Mammary epithelial cell (primary cell): Measurements from ENCODE around the gene LRBA.

ENCODE experiments used
- EZH2 ChIP-seq: IDR thresholded peaks from 2 replicates; pipeline ENCODE4 v1.6.1; 2012; ENCODE audit warnings: low read length, inconsistent platforms, borderline replicate concordance
- TF ChIP-seq, protein P1 (sequence below), 2 donors: IDR thresholded peaks in 1 of 2; conservative IDR thresholded peaks in 1 of 2; 2 replicates each; pipeline ENCODE4 v1.5.1; 2011 to 2012; ENCODE audit warnings: inconsistent platforms in 2 of 2, low read length in 2 of 2, mild to moderate bottlenecking in 2 of 2, control low read depth in 1 of 2, low read depth in 1 of 2; ENCODE audit not compliant: insufficient read depth in 1 of 2; ENCODE audit errors: extremely low read depth in 1 of 2

DNA sequence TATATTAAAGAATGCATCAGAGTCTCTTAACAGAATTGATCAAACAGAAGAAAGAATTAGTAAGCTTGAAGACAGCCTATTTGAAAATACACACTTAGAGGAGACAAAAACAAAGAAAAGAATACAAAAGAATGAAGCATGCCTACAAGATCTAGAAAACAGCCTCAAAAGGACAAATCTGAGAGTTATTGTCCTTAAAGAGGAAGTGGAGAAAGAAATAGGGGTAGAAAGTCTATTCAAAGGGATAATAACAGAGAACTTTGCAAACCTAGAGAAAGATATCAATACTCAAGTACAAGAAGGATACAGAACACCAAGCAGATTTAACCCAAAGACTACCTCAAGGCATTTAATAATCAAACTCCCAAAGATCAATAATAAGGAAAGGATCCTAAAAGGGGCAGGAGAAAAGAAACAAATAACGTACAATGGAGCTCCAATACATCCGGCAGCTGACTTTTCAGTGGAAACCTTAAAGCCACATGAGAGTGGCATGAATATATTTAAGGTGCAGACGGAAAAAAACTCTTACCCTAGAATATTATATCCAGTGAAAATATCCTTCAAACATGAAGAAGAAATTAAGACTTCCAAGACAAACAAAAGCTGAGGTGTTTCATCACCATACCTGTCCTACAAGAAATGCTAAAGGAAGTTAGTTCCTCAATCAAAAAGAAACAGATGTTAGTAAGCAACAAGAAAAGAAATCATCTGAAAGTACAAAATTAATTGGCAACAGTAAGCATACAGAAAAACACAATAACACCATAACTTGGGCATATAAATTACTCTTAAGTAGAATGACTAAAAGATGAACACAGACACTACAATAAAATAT is 36.1 kb downstream of the LRBA start:
- TF ChIP-seq, protein P1, sequence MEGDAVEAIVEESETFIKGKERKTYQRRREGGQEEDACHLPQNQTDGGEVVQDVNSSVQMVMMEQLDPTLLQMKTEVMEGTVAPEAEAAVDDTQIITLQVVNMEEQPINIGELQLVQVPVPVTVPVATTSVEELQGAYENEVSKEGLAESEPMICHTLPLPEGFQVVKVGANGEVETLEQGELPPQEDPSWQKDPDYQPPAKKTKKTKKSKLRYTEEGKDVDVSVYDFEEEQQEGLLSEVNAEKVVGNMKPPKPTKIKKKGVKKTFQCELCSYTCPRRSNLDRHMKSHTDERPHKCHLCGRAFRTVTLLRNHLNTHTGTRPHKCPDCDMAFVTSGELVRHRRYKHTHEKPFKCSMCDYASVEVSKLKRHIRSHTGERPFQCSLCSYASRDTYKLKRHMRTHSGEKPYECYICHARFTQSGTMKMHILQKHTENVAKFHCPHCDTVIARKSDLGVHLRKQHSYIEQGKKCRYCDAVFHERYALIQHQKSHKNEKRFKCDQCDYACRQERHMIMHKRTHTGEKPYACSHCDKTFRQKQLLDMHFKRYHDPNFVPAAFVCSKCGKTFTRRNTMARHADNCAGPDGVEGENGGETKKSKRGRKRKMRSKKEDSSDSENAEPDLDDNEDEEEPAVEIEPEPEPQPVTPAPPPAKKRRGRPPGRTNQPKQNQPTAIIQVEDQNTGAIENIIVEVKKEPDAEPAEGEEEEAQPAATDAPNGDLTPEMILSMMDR (conservative IDR thresholded peaks at IDR 0.05 in 1 of 2, IDR thresholded peaks at IDR 0.05 in 1 of 2; ENCODE audit: extremely low read depth in 1 of 2, insufficient read depth in 1 of 2, low read depth in 1 of 2, low read length in 2 of 2): no peak
- no peak for TF ChIP-seq EZH2
